ENCODE results near the gene IL18.

DNA sequence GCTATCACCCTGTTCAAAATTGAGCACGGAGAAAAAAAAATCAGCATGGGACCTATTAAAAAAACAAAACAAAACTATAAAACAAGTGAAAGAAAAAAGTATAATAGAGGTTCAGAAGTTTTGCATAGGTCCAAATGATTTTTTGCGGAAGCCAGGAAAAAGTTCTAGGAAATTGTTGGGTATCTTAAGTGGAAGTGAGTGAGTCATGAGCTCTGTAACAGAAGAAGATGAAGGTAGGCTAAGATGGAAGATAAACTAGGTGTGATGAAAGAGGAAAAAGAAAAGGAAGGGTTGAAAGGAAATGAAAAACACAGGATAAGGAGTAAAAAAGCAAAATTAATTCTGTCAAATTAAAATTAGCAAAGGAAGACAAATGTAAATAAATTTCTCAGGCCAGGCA, 49.4 kb downstream of the IL18 start:
- TF ChIP-seq, protein P1, sequence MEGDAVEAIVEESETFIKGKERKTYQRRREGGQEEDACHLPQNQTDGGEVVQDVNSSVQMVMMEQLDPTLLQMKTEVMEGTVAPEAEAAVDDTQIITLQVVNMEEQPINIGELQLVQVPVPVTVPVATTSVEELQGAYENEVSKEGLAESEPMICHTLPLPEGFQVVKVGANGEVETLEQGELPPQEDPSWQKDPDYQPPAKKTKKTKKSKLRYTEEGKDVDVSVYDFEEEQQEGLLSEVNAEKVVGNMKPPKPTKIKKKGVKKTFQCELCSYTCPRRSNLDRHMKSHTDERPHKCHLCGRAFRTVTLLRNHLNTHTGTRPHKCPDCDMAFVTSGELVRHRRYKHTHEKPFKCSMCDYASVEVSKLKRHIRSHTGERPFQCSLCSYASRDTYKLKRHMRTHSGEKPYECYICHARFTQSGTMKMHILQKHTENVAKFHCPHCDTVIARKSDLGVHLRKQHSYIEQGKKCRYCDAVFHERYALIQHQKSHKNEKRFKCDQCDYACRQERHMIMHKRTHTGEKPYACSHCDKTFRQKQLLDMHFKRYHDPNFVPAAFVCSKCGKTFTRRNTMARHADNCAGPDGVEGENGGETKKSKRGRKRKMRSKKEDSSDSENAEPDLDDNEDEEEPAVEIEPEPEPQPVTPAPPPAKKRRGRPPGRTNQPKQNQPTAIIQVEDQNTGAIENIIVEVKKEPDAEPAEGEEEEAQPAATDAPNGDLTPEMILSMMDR (IDR thresholded peaks at IDR 0.05), result no peak
- TF ChIP-seq POLR2A (IDR thresholded peaks at IDR 0.05), result no peak

Measured in Peyer's patch (tissue), 4 donors.